Smooth muscle cell (in vitro differentiated cells): Measurements from ENCODE around the gene GBX2. TPM values are rescaled to one million over a fixed set of nuclear protein-coding genes. Genes with fewer than 3 reads are reported as not detected.

ENCODE experiments used
- DNase-seq: peaks from one replicate; lab custom pipeline; 2025; ENCODE audit not compliant: unreplicated experiment; lab: John Stamatoyannopoulos, UW
- H2AFZ ChIP-seq: fragments of 200-600 bp; sonication (generic); 2 replicates; pipeline ENCODE4 v1.6.0; 2016; ENCODE audit warnings: antibody characterized with exemption, low read depth, mild to moderate bottlenecking
- H3F3A ChIP-seq: fragments of 200-600 bp; sonication (generic); 2 replicates; pipeline ENCODE4 v1.6.0; 2017; ENCODE audit warnings: antibody characterized with exemption, low read depth
- H3K27ac ChIP-seq: fragments of 200-600 bp; sonication (generic); 2 replicates; pipeline ENCODE4 v1.5.1; 2016; ENCODE audit warnings: low read depth, mild to moderate bottlenecking
- H3K27me3 ChIP-seq: fragments of 200-600 bp; sonication (generic); 2 replicates; pipeline ENCODE4 v1.6.1; 2016; ENCODE audit warnings: low read depth, mild to moderate bottlenecking
- H3K36me3 ChIP-seq: fragments of 200-600 bp; sonication (generic); 2 replicates; pipeline ENCODE4 v1.5.1; 2016; ENCODE audit warnings: low read depth
- H3K4me1 ChIP-seq: fragments of 200-600 bp; sonication (generic); 2 replicates; pipeline ENCODE4 v1.5.1; 2016; ENCODE audit warnings: low read depth
- H3K4me2 ChIP-seq: fragments of 200-600 bp; sonication (generic); 2 replicates; pipeline ENCODE4 v1.6.0; 2016; ENCODE audit warnings: mild to moderate bottlenecking
- H3K4me3 ChIP-seq: fragments of 200-600 bp; sonication (generic); 2 replicates; pipeline ENCODE4 v1.5.1; 2016; ENCODE audit warnings: mild to moderate bottlenecking
- H3K79me2 ChIP-seq: fragments of 200-600 bp; sonication (generic); 2 replicates; pipeline ENCODE4 v1.6.0; 2016; ENCODE audit warnings: low read depth, mild to moderate bottlenecking
- H3K9ac ChIP-seq: fragments of 200-600 bp; sonication (generic); 2 replicates; pipeline ENCODE4 v1.6.0; 2016; ENCODE audit warnings: low read depth
- H3K9me3 ChIP-seq: fragments of 200-600 bp; sonication (generic); replicated peaks from 2 replicates; pipeline ENCODE4 v1.5.1; 2016; ENCODE audit warnings: low read depth
- H4K20me1 ChIP-seq: fragments of 200-600 bp; sonication (generic); 2 replicates; pipeline ENCODE4 v1.6.0; 2016; ENCODE audit warnings: low read depth
- WGBS: methylation state at CpG from one replicate; pipeline ENCODE4 v1.1.7; 2016; ENCODE audit warnings: low lambda C conversion rate; 5-methylcytosine and 5-hydroxymethylcytosine counted together
- polyA plus RNA-seq: library from polyadenylated mRNA; unstranded; fragments of >200 nt; fragmentation: Nextera tagmentation; extraction: Ambion mirVana; gene quantifications from 2 replicates; pipeline ENCODE4 v1.2.1, GENCODE V29; 2016
- total RNA-seq: library from RNA; depleted of rRNA; stranded (reverse); fragments of >200 nt; gene quantifications from 2 replicates; pipeline ENCODE4 v1.2.3, GENCODE V29; 2014
- TF ChIP-seq, protein P1 (sequence below): fragments of 200-600 bp; sonication (generic); IDR thresholded peaks from 2 replicates; pipeline ENCODE4 v1.5.1; 2017; ENCODE audit warnings: borderline replicate concordance, mild to moderate bottlenecking, antibody characterized with exemption; ENCODE audit not compliant: insufficient read depth, poor library complexity, severe bottlenecking

Gene GBX2
- total and polyA plus RNA-seq, 2 experiments from 2014 or later: not detected

DNA sequence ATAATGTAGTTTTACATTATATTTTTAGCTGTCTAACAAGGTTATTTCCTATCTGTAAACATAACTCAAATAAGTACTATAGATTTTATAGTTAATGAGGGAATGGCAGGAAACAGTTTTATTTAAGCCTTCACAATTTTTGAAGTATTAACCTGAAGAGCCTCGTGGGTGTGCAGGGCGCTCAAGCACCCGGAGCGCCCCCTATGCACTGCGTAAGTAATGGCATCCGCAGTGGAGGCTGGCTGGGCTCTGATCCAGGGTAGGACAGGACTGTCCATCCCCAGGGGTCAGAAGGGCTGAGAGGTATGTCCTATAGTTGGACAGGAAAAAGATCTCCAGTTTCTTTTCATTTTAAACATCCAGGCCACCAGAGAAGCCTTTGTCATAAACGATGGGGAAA is 8.2 kb upstream of the GBX2 start:
- TF ChIP-seq, protein P1, sequence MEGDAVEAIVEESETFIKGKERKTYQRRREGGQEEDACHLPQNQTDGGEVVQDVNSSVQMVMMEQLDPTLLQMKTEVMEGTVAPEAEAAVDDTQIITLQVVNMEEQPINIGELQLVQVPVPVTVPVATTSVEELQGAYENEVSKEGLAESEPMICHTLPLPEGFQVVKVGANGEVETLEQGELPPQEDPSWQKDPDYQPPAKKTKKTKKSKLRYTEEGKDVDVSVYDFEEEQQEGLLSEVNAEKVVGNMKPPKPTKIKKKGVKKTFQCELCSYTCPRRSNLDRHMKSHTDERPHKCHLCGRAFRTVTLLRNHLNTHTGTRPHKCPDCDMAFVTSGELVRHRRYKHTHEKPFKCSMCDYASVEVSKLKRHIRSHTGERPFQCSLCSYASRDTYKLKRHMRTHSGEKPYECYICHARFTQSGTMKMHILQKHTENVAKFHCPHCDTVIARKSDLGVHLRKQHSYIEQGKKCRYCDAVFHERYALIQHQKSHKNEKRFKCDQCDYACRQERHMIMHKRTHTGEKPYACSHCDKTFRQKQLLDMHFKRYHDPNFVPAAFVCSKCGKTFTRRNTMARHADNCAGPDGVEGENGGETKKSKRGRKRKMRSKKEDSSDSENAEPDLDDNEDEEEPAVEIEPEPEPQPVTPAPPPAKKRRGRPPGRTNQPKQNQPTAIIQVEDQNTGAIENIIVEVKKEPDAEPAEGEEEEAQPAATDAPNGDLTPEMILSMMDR: peak; percentile 57
- Histone ChIP-seq H3K4me1 (peaks cover 38% of the 10 kb centered on the region), H3K4me2 (no peak overlapping the region), H4K20me1 (no peaks in the 10 kb centered on the region), H3K4me3 (no peak overlapping the region), H3K79me2 (no peaks in the 10 kb centered on the region), H3K27ac (no peak overlapping the region), H3K27me3 (peaks cover 37% of the 10 kb centered on the region), H2AFZ (no peak overlapping the region), H3K36me3 (no peaks in the 10 kb centered on the region), H3F3A (peaks cover 23% of the 10 kb centered on the region), H3K9ac (no peak overlapping the region), H3K9me3 (no peaks in the 10 kb centered on the region)
- 18% methylated on average over 7 of the region's 7 CpGs for WGBS
- no peak for DNase-seq

DNA sequence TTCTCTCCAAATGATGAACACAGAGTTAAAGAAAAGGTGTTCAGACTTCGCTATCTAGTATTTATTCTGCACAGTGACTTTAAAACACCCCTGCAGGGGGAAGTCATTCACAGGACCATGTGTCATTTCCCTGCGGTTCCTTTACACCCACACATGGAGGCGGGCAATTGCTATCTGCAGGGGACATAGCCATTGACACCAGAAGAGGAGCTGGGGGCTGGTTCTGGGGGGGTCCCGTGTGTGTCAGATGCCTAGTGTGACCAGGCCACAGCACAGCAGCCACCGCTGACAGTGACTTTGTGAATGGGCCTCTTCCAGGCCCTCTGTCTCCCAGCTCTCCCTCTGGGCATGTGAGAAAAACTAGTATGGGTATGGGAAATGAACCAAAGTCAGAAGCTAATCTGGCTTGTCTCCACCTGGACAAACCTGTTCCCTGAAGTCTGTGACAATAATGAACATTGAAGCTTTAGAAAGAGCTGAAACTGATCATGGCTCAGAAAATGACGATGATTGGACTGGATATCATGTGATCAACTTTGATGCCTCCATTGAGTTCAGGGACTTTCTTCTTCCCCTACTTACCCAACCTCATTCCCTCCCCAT is 7.5 kb upstream of the GBX2 start:
- H3K9ac ChIP-seq: no peak overlapping the region
- no peak for DNase-seq

DNA sequence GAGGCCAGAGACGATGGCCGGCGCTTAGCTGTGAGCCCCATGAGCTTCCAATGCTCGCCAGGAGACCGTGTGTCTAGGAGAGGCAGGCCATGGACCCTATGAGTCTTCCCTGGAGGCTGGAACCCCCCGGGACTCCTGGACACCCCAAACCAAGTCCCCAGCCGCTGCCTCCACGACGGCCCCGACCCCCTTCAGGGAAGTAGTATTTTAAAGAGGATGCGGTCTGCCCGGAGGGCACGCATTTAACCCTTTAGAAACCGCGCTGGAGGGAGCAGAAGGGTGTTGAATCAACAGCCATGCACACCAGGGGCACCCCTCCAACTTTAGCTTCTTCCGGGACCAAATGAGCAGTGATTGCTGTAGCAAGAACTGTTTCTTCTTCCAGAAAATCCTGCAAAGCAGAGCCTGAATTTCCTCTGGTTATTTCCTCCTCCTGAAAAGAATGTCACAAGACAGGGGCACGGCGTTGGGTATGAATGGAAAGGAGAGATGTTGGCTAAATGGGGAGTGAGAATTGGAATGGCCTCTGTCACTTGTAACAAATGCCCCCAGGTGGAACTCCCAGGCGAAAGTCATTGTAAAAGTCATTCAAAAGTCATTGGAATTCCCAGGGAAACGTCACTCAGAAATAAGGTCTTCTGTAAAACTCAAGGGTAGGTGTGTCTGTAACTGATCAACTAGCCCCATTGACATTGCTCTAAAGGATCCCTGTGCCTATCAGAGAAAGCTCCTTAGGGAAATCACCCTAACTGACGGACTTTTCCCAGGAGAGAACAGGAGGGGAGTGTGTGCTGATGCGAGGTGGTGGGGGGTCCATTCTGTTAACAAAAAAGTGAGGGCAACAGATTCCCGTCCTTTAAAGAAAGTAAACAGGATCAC is 5.8 kb upstream of the GBX2 start:
- WGBS: 7% methylated on average over 23 of the region's 23 CpGs
- H4K20me1 ChIP-seq: no peaks in the 10 kb centered on the region
- DNase-seq: no peak
- peaks cover 62% of the 10 kb centered on the region for H3K27me3 ChIP-seq
- H3K79me2 ChIP-seq: no peaks in the 10 kb centered on the region
- no peak overlapping the region for H3K27ac ChIP-seq
- H3K9me3 ChIP-seq: no peaks in the 10 kb centered on the region
- H3F3A ChIP-seq: peaks cover 20% of the 10 kb centered on the region
- TF ChIP-seq, protein P1: no peak
- H2AFZ ChIP-seq: no peak overlapping the region
- H3K36me3 ChIP-seq: no peaks in the 10 kb centered on the region
- H3K4me1 ChIP-seq: peaks cover 40% of the 10 kb centered on the region
- H3K9ac ChIP-seq: no peak overlapping the region
- H3K4me3 ChIP-seq: no peak overlapping the region
- H3K4me2 ChIP-seq: no peak overlapping the region

More for the DNA sequence above, 7.5 kb upstream of the GBX2 start:
- WGBS: 32% methylated on average over 6 of the region's 6 CpGs
- H3K9me3 ChIP-seq: no peaks in the 10 kb centered on the region
- no peak overlapping the region for H3K4me3 ChIP-seq
- H3F3A ChIP-seq: peaks cover 23% of the 10 kb centered on the region
- peaks cover 39% of the 10 kb centered on the region for H3K4me1 ChIP-seq
- H3K4me2 ChIP-seq: peak overlapping the region; percentile 38
- peaks cover 45% of the 10 kb centered on the region for H3K27me3 ChIP-seq
- H3K79me2 ChIP-seq: no peaks in the 10 kb centered on the region
- H3K36me3 ChIP-seq: no peaks in the 10 kb centered on the region
- H4K20me1 ChIP-seq: no peaks in the 10 kb centered on the region
- H3K27ac ChIP-seq: no peak overlapping the region
- TF ChIP-seq, protein P1: no peak
- no peak overlapping the region for H2AFZ ChIP-seq
